Nephron progenitor cell (in vitro differentiated cells): ENCODE data around the gene CASP1.

Experiments
- DNase-seq: peaks from one replicate; pipeline ENCODE4 v3.0.0; 2021
- H3K27ac Mint-ChIP-seq: 2 replicates; pipeline ENCODE4 v1.8.0; 2021; ENCODE audit warnings: mild to moderate bottlenecking, moderate library complexity, mixed read lengths
- H3K27me3 Mint-ChIP-seq: 2 replicates; pipeline ENCODE4 v1.8.0; 2021; ENCODE audit warnings: mild to moderate bottlenecking, low read depth, mixed read lengths; ENCODE audit not compliant: poor library complexity
- H3K36me3 Mint-ChIP-seq: 2 replicates; pipeline ENCODE4 v1.8.0; 2021; ENCODE audit warnings: low read depth, mixed read lengths
- H3K4me1 Mint-ChIP-seq: 2 replicates; pipeline ENCODE4 v1.8.0; 2021; ENCODE audit warnings: mixed read lengths
- H3K4me3 Mint-ChIP-seq: 2 replicates; pipeline ENCODE4 v1.8.0; 2021; ENCODE audit warnings: mild to moderate bottlenecking, moderate library complexity, mixed read lengths
- H3K9me3 Mint-ChIP-seq: 2 replicates; pipeline ENCODE4 v1.8.0; 2021; ENCODE audit warnings: mild to moderate bottlenecking, moderate library complexity, mixed read lengths
- CTCF ChIP-seq: fragments of 200-600 bp; sonication (generic); IDR thresholded peaks from 2 replicates; pipeline ENCODE4 v1.5.0; 2021; ENCODE audit warnings: antibody characterized with exemption

CASP1 gene

GRCh38 chr11:105033781-105034180 lies 1.2 kb downstream of the CASP1 start:
- no peak for TF ChIP-seq CTCF
- no peaks in the 10 kb centered on the region for H3K36me3 Mint-ChIP-seq
- no peak overlapping the region for H3K4me3 Mint-ChIP-seq
- DNase-seq = no peak
- no peaks in the 10 kb centered on the region for H3K4me1 Mint-ChIP-seq
- H3K27me3 Mint-ChIP-seq = no peaks in the 10 kb centered on the region
- H3K27ac Mint-ChIP-seq = no peak overlapping the region
- no peaks in the 10 kb centered on the region for H3K9me3 Mint-ChIP-seq

- Mint-ChIP-seq H3K4me1 (no peaks in the 10 kb centered on the region), H3K9me3 (no peaks in the 10 kb centered on the region), H3K27ac (no peak overlapping the region), H3K27me3 (no peaks in the 10 kb centered on the region), H3K4me3 (no peak overlapping the region), H3K36me3 (no peaks in the 10 kb centered on the region)
- no peak for DNase-seq
- no peak for TF ChIP-seq CTCF
Observed at GRCh38 chr11:105033343-105033742, 1.6 kb downstream of the CASP1 start.

GRCh38 chr11:105032495-105032894 lies 2.4 kb downstream of the CASP1 start:
- no peak overlapping the region for H3K4me3 Mint-ChIP-seq
- H3K27ac Mint-ChIP-seq = no peak overlapping the region
- H3K36me3 Mint-ChIP-seq = no peaks in the 10 kb centered on the region
- H3K9me3 Mint-ChIP-seq = no peaks in the 10 kb centered on the region
- no peak for DNase-seq
- TF ChIP-seq CTCF = no peak
- no peaks in the 10 kb centered on the region for H3K27me3 Mint-ChIP-seq
- H3K4me1 Mint-ChIP-seq = no peaks in the 10 kb centered on the region

- Mint-ChIP-seq H3K36me3 (no peaks in the 10 kb centered on the region), H3K4me3 (no peak overlapping the region), H3K27ac (no peak overlapping the region), H3K4me1 (no peaks in the 10 kb centered on the region), H3K27me3 (no peaks in the 10 kb centered on the region), H3K9me3 (peaks cover 7% of the 10 kb centered on the region)
- no peak for DNase-seq
- no peak for TF ChIP-seq CTCF
Observed at GRCh38 chr11:105027678-105028077, 7.3 kb downstream of the CASP1 start.

- Mint-ChIP-seq H3K27ac (no peak overlapping the region), H3K27me3 (no peaks in the 10 kb centered on the region), H3K9me3 (peaks cover 19% of the 10 kb centered on the region), H3K4me3 (no peak overlapping the region), H3K4me1 (no peaks in the 10 kb centered on the region), H3K36me3 (no peaks in the 10 kb centered on the region)
- DNase-seq = no peak
- no peak for TF ChIP-seq CTCF
Observed at GRCh38 chr11:105024394-105024793, 10.6 kb downstream of the CASP1 start.

GRCh38 chr11:105023003-105023402 lies 11.9 kb downstream of the CASP1 start, which contains the start of gene CASP5:
Gene CASP5, minus strand, starts transcription at chr11:105023168. Its CDS starts 32 bp downstream, at chr11:105023136.
- Mint-ChIP-seq H3K27ac (no peak within 1 kb of the TSS), H3K27me3 (no peaks in the 10 kb centered on the region), H3K4me3 (no peak within 1 kb of the TSS), H3K9me3 (peaks cover 19% of the 10 kb centered on the region), H3K36me3 (no peaks in the 10 kb centered on the region), H3K4me1 (no peaks in the 10 kb centered on the region)
- TF ChIP-seq CTCF = no peak
- no peak for DNase-seq
